H9 (cell line): ENCODE results near the gene PF4V1. TPM values are rescaled to one million over a fixed set of nuclear protein-coding genes. Genes with fewer than 3 reads are reported as not detected.

ENCODE experiments used
- DNase-seq: peaks from one replicate; pipeline ENCODE4 v3.0.0-alpha.2; 2017
- H2AFZ ChIP-seq: one replicate; pipeline ENCODE4 v1.6.1; 2013; ENCODE audit warnings: mild to moderate bottlenecking, low read length, control low read depth, moderate library complexity
- H2AK5ac ChIP-seq: 2 replicates; pipeline ENCODE4 v1.6.1; 2013; ENCODE audit warnings: low read length, control low read depth, mixed read lengths; ENCODE audit not compliant: insufficient read length
- H2BK120ac ChIP-seq: one replicate; pipeline ENCODE4 v1.6.1; 2013; ENCODE audit warnings: low read depth, mild to moderate bottlenecking, low read length, control low read depth, inconsistent platforms; ENCODE audit not compliant: poor library complexity, severe bottlenecking
- H2BK12ac ChIP-seq: 2 replicates; pipeline ENCODE4 v1.6.1; 2013; ENCODE audit warnings: low read length, control low read depth, mixed read lengths, low read depth; ENCODE audit not compliant: insufficient read length
- H2BK15ac ChIP-seq: 2 replicates; pipeline ENCODE4 v1.6.1; 2013; ENCODE audit warnings: low read depth, low read length, control low read depth
- H2BK20ac ChIP-seq: one replicate; pipeline ENCODE4 v1.6.1; 2013; ENCODE audit warnings: low read depth, mild to moderate bottlenecking, low read length, control low read depth, inconsistent platforms; ENCODE audit not compliant: poor library complexity, severe bottlenecking
- H2BK5ac ChIP-seq: 2 replicates; pipeline ENCODE4 v1.6.1; 2013; ENCODE audit warnings: low read length, control low read depth, mixed read lengths; ENCODE audit not compliant: insufficient read length
- H3K14ac ChIP-seq: 2 replicates; pipeline ENCODE4 v1.6.1; 2013; ENCODE audit warnings: low read length, control low read depth; ENCODE audit not compliant: insufficient read depth
- H3K18ac ChIP-seq: 2 replicates; pipeline ENCODE4 v1.6.1; 2013; ENCODE audit warnings: low read depth, mild to moderate bottlenecking, mixed read lengths, low read length, control low read depth; ENCODE audit not compliant: insufficient read length
- H3K23ac ChIP-seq: 2 replicates; pipeline ENCODE4 v1.6.1; 2013; ENCODE audit warnings: low read length, control low read depth, mixed read lengths, low read depth; ENCODE audit not compliant: insufficient read length
- H3K23me2 ChIP-seq: 2 replicates; pipeline ENCODE4 v1.6.1; 2013; ENCODE audit warnings: low read depth, mild to moderate bottlenecking, mixed read lengths, low read length, control low read depth; ENCODE audit not compliant: insufficient read length, poor library complexity, severe bottlenecking
- H3K27ac ChIP-seq: 2 replicates; pipeline ENCODE4 v1.5.1; 2013; ENCODE audit warnings: low read length, control low read depth, mixed read lengths, low read depth; ENCODE audit not compliant: insufficient read length
- H3K27me3 ChIP-seq: 2 replicates; pipeline ENCODE4 v1.6.1; 2013; ENCODE audit warnings: low read length, control low read depth, inconsistent platforms; ENCODE audit not compliant: insufficient read depth
- H3K4ac ChIP-seq: 2 replicates; pipeline ENCODE4 v1.6.1; 2013; ENCODE audit warnings: low read depth, mild to moderate bottlenecking, control low read depth, inconsistent platforms, low read length, moderate library complexity
- H3K4me1 ChIP-seq: 2 replicates; pipeline ENCODE4 v1.6.1; 2013; ENCODE audit warnings: low read length, control low read depth, inconsistent platforms; ENCODE audit not compliant: insufficient read depth
- H3K4me2 ChIP-seq: 2 replicates; pipeline ENCODE4 v1.6.1; 2013; ENCODE audit warnings: low read length, control low read depth, mixed read lengths; ENCODE audit not compliant: insufficient read length, insufficient read depth
- H3K56ac ChIP-seq: 2 replicates; pipeline ENCODE4 v1.6.1; 2013; ENCODE audit warnings: low read depth, mild to moderate bottlenecking, mixed read lengths, low read length, control low read depth; ENCODE audit not compliant: insufficient read length
- H3K79me1 ChIP-seq: 2 replicates; pipeline ENCODE4 v1.6.1; 2013; ENCODE audit warnings: low read depth, mild to moderate bottlenecking, moderate library complexity, low read length, control low read depth, inconsistent platforms; ENCODE audit not compliant: insufficient read depth, poor library complexity, severe bottlenecking
- H3K79me2 ChIP-seq: 2 replicates; pipeline ENCODE4 v1.6.1; 2013; ENCODE audit warnings: low read length, control low read depth, inconsistent platforms; ENCODE audit not compliant: insufficient read depth
- H3K9ac ChIP-seq: 2 replicates; pipeline ENCODE4 v1.6.1; 2013; ENCODE audit warnings: low read length, control low read depth, mixed read lengths; ENCODE audit not compliant: insufficient read length; ENCODE audit errors: extremely low read depth
- H3K9me3 ChIP-seq: one replicate; pipeline ENCODE4 v1.6.1; 2013; ENCODE audit warnings: low read depth, low read length, inconsistent platforms; ENCODE audit not compliant: control insufficient read depth
- H3T11ph ChIP-seq: one replicate; pipeline ENCODE4 v1.6.1; 2013; ENCODE audit warnings: mild to moderate bottlenecking, low read length, control low read depth, inconsistent platforms
- H4K20me1 ChIP-seq: one replicate; pipeline ENCODE4 v1.6.1; 2013; ENCODE audit not compliant: control insufficient read depth, insufficient read length, insufficient read depth
- H4K5ac ChIP-seq: 2 replicates; pipeline ENCODE4 v1.6.1; 2013; ENCODE audit warnings: low read depth, mild to moderate bottlenecking, mixed read lengths, low read length, control low read depth; ENCODE audit not compliant: insufficient read length
- H4K8ac ChIP-seq: replicated peaks from 2 replicates; pipeline ENCODE4 v1.6.1; 2013; ENCODE audit warnings: low read length, control low read depth, mixed read lengths, low read depth; ENCODE audit not compliant: insufficient read length
- H4K91ac ChIP-seq: 2 replicates; pipeline ENCODE4 v1.6.1; 2013; ENCODE audit warnings: low read depth, mild to moderate bottlenecking, moderate library complexity, mixed read lengths, low read length, control low read depth; ENCODE audit not compliant: insufficient read length
- H3K27ac Mint-ChIP-seq, 3 experiments: 2 replicates in 2 of 3; 3 replicates in 1 of 3; pipeline ENCODE4 v1.8.0; 2020 to 2021; ENCODE audit warnings: mixed read lengths in 3 of 3, mild to moderate bottlenecking in 1 of 3, moderate library complexity in 1 of 3
- H3K27me3 Mint-ChIP-seq: 2 replicates; pipeline ENCODE4 v1.8.0; 2021; ENCODE audit warnings: low read depth, mild to moderate bottlenecking, moderate library complexity, mixed read lengths
- H3K36me3 Mint-ChIP-seq, 3 experiments: 2 replicates in 2 of 3; 3 replicates in 1 of 3; pipeline ENCODE4 v1.8.0; 2020 to 2021; ENCODE audit warnings: low read depth in 3 of 3, mixed read lengths in 3 of 3; ENCODE audit not compliant: insufficient read depth in 1 of 3
- H3K4me1 Mint-ChIP-seq, 2 experiments: 2 replicates each; pipeline ENCODE4 v1.8.0; 2020; ENCODE audit warnings: mixed read lengths in 2 of 2
- H3K4me3 Mint-ChIP-seq, 2 experiments: 2 replicates in 1 of 2; 3 replicates in 1 of 2; pipeline ENCODE4 v1.8.0; 2020 to 2021; ENCODE audit warnings: mild to moderate bottlenecking in 2 of 2, mixed read lengths in 2 of 2, moderate library complexity in 1 of 2
- H3K9me3 Mint-ChIP-seq, 2 experiments: 2 replicates in 1 of 2; 3 replicates in 1 of 2; pipeline ENCODE4 v1.8.0; 2020; ENCODE audit warnings: mild to moderate bottlenecking in 2 of 2, mixed read lengths in 2 of 2, moderate library complexity in 1 of 2
- WGBS: extraction: QIAGEN DNeasy Blood & Tissue Kit; methylation state at CpG from one replicate; pipeline ENCODE4 v1.1.7; 2013; ENCODE audit warnings: missing lambda C conversion rate, low lambda C conversion rate, mixed read lengths; ENCODE audit not compliant: insufficient read length; ENCODE audit errors: extremely low coverage; 5-methylcytosine and 5-hydroxymethylcytosine counted together
- total RNA-seq: library from RNA; stranded (reverse); gene quantifications from 2 replicates; pipeline ENCODE4 v1.2.1, GENCODE V29; 2021
- TF ChIP-seq, protein P1 (sequence below): fragments of 200-600 bp; sonication (generic); conservative IDR thresholded peaks from 3 replicates; pipeline ENCODE4 v1.8.0; 2021; ENCODE audit warnings: antibody characterized with exemption, mild to moderate bottlenecking

Gene PF4V1
- total RNA-seq, 1 experiment from 2014 or later = not detected

DNA sequence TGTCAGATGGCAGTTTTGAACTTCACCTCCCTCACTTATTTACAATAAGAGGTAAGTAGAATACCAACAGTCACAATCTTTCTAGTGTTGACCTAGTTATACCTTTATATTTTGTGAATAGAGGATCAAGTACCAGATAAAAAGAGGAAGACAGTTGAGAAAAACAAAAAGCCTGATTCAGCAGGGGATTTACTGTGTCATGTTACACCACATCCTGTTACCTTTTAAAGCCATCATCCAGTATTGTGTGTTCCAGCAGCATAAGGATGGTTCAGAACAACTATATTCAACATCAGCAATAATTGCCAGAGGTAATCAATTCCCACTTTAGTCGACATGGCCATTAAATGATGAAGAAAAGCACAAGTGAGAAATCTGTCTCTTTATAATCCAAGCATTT lies 38.0 kb upstream of the PF4V1 start:
- TF ChIP-seq, protein P1, sequence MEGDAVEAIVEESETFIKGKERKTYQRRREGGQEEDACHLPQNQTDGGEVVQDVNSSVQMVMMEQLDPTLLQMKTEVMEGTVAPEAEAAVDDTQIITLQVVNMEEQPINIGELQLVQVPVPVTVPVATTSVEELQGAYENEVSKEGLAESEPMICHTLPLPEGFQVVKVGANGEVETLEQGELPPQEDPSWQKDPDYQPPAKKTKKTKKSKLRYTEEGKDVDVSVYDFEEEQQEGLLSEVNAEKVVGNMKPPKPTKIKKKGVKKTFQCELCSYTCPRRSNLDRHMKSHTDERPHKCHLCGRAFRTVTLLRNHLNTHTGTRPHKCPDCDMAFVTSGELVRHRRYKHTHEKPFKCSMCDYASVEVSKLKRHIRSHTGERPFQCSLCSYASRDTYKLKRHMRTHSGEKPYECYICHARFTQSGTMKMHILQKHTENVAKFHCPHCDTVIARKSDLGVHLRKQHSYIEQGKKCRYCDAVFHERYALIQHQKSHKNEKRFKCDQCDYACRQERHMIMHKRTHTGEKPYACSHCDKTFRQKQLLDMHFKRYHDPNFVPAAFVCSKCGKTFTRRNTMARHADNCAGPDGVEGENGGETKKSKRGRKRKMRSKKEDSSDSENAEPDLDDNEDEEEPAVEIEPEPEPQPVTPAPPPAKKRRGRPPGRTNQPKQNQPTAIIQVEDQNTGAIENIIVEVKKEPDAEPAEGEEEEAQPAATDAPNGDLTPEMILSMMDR = no peak
- Histone ChIP-seq H4K8ac (no peak overlapping the region), H2BK15ac (no peak overlapping the region), H3K14ac (no peak overlapping the region), H2BK20ac (no peak overlapping the region), H3K4me1 (peaks cover 5% of the 10 kb centered on the region; the same call in 1 of the 2 replicates), H3K9ac (no peak overlapping the region), H3K23ac (no peak overlapping the region), H4K20me1 (no peaks in the 10 kb centered on the region), H3T11ph (no peak overlapping the region), H2BK5ac (no peak overlapping the region), H3K4ac (no peak overlapping the region), H2BK12ac (no peak overlapping the region), H3K23me2 (no peaks in the 10 kb centered on the region), H3K9me3 (no peaks in the 10 kb centered on the region), H3K27ac (no peak overlapping the region), H3K79me1 (no peaks in the 10 kb centered on the region), H3K27me3 (no peaks in the 10 kb centered on the region), H3K4me2 (no peak overlapping the region), H4K5ac (no peak overlapping the region), H2BK120ac (no peak overlapping the region), H3K56ac (no peak overlapping the region), H3K79me2 (no peaks in the 10 kb centered on the region), H3K18ac (no peak overlapping the region), H2AFZ (no peak overlapping the region), H4K91ac (no peak overlapping the region), H2AK5ac (no peak overlapping the region)
- peaks cover 14 to 15% of the 10 kb centered on the region in 2 experiments for H3K4me1 Mint-ChIP-seq
- H3K36me3 Mint-ChIP-seq = no peaks in the 10 kb centered on the region; a peak in 1 of 7 replicates
- DNase-seq = no peak
- WGBS = no CpG with 5 or more reads among the region's 1 CpG
- H3K4me3 Mint-ChIP-seq = no peak overlapping the region
- no peaks in the 10 kb centered on the region for H3K9me3 Mint-ChIP-seq
- no peaks in the 10 kb centered on the region for H3K27me3 Mint-ChIP-seq
- H3K27ac Mint-ChIP-seq = no peak overlapping the region
